Stimulated activated CD4-positive, alpha-beta T cell treated with anti-CD3 and anti-CD28 coated beads, Interleukin-1b, Interleukin-23, amount 100 ng/mL, for 24 hours (primary cell): ENCODE measurements around the gene CD33.

ENCODE experiments used
- DNase-seq, 4 experiments: peaks; one replicate each; pipeline ENCODE4 v3.0.0-alpha.2; 2020; ENCODE audit warnings: low read depth in 4 of 4, low spot score in 1 of 4

CD33 gene

GRCh38 chr19:51258165-51259160 lies 33.6 kb downstream of the CD33 start:
- DNase-seq: no peak

- DNase-seq: peak in 2 of 4 experiments; percentile 17 to 28
Observed at GRCh38 chr19:51259348-51260245, 34.7 kb downstream of the CD33 start.

GRCh38 chr19:51263808-51264207 lies 38.9 kb downstream of the CD33 start:
- DNase-seq: no peak

GRCh38 chr19:51271067-51271466 lies 46.2 kb downstream of the CD33 start:
- no peak for DNase-seq

- DNase-seq: no peak
Observed at GRCh38 chr19:51272183-51272810, 47.4 kb downstream of the CD33 start.

DNA sequence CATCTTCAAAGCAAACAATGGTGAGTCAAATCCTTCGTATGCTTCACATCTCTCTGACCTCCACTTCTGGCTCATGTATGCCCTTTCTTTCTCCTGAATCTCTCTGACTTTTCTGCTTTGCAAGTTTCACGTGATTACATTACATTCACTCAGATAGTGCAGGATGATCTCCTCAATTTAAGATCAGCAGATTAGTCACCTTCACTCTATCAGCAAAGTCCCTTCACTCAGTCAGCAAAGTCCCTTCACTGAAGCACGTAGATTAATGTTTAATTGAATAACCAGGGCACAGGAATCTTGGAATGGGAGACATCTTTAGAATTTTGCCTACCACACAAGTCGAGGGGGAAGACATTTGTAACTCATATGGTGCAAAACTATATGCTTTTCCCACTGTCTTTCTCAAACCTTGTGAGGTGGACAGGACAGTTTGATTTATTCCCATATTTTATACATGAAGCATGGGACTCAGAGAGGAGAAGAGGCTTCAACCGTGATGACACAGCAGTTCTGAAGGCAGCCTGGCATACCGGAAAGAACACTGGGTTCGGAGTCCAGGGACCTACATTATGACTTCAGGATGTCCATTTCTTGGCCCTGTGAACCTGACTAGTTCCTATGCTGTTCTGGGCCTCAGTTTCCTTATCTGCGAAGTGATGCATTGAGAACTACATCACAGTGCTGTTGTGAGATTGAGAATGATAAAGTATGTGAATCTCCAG lies 49.3 kb downstream of the CD33 start:
- no peak for DNase-seq

DNA sequence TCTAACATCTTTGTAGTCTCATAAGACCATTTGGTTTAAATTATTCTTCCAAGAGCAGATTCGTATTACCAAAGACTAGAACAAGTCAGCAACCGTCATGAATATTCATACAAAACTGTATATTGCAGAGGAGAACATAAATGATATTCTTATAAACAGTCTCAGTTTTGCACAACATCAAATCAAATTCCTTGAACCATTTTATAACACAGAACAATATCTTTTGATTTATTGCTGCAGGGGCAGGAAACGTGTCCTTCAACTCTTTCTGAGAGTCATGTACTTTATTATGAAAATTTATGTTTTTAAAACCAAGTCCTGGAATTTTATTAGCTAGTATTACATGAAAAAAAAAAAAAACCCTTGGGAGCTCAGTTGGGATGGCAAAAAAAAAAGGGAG lies 52.2 kb downstream of the CD33 start:
- no peak for DNase-seq

DNA sequence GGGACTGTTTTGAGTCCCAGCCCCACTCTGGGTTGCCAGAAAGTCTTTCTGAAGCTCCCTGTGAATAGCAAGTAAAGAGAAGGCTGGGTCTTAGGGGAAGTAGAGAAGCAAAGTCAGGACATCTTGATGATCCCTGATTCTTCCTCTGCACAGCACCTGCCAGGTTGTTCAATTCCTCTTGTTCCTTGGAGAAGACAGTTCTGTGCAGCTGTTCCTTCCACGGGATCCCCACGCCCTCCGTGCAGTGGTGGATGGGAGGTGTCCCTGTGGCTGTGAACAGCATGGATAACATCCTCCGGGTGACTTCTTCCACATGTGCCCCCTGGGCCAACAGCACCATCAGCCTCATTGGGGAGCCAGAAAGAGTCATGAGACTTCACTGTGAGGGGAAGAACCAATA lies 57.5 kb downstream of the CD33 start:
- no peak for DNase-seq

DNA sequence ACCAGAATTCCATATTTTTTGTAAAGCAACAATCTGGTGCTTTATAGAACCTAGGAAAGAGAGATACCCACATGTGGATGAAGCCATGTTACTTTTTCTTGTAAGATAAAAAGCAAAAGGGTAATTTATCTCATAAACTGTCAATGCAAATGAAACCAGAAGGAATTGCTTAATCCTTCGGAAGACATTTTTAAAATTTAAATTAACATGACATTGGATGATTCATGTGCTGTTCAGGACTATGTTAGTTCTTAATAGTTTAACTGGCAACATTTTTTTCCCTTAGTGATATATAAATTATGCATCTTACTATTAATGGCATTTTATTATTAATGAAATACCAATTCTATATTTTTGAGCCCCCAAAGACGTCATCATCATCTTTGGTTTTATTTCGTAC lies 60.8 kb downstream of the CD33 start:
- DNase-seq: no peak
